ENCODE measurements around the gene SGMS1. TPM values are rescaled to one million over a fixed set of nuclear protein-coding genes. Genes with fewer than 3 reads are reported as not detected.

The SGMS1 gene
- total RNA-seq, 1 donor from 2014 or later, result 78.8 TPM

- DNase-seq (ENCODE audit: low spot score), result no peak
These were observed 10.6 kb downstream of the SGMS1 start for GRCh38 chr10:50613150-50613549.

- no peak for DNase-seq (ENCODE audit: low spot score)
These were observed 13.4 kb downstream of the SGMS1 start for GRCh38 chr10:50610368-50610767.

GRCh38 chr10:50607356-50607925 is 16.3 kb downstream of the SGMS1 start:
- no peak for DNase-seq (ENCODE audit: low spot score)

DNA sequence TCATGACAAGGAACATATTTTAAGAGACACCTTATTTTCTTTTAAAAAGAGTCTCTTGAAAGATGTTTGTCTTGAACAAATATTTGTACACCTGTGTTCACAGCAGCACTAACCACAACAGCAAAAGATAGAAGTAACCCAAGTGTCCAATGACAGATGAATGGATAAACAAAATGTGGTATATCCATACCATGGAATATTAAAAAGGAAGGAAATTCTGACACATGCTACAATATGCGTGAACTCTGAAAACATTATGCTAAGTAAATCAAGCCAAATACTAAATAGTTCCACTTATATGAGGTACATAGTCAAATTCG is 17.8 kb downstream of the SGMS1 start:
- DNase-seq (ENCODE audit: low spot score), result no peak

DNA sequence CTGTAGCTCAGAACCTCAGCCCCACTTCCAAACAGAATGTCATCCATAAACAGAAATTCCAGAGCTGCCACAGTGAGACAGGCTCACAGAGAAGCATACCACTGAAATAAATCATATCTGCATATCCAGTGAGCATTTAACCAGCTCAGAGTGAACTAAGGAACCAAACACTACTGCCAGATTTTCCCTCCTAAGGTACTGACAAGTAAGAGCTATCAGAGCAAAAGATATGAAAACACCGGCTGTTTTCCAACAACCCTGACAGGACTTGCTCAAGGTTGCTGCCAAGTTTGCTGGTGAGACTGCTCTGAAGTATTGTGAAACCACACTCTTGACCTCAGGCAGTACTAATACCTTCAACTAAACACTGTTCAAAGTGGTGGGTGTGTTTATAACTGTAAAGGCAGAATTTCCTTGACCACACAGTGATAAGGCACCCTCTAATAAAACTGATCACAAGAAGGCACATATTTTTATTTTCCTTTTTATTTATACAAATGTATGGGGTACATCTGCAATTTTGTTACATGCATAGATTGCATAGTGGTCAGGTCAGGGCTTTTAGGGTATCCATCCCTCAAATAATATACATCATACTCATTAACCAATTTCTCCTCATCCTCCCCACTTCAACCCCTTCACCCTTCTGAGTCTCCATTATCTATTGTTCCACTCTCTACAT is 18.3 kb downstream of the SGMS1 start:
- peak; percentile 78 for DNase-seq (ENCODE audit: low spot score)

GRCh38 chr10:50604809-50605208 is 18.9 kb downstream of the SGMS1 start:
- DNase-seq (ENCODE audit: low spot score), result no peak

DNA sequence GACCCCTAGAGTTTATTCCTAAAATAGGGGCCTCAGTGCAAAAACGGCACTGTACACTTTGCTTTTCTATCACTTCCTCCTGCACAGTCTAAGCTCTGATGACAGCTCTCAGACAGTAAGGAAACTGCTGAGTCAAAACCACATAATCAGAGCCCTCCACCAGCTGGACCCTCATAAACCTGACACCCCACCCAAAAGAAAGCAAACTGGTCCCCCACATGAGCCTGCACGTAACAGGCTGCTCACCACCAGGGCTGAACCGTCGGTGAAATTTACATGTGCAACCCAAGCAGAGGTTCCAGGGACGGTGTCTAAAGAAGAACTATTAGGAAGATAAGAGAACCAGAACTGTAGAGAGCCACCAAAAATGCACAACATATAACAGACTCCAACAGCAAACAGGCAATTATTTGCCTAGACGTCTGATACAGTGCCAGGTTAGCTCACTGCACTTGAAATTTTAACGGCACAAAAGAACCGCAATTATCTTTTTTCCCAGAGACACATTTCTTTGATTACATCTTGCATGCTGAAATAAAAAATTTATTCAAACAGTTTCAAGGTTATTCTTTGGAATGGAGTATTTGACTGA is 19.6 kb downstream of the SGMS1 start:
- DNase-seq (ENCODE audit: low spot score), result no peak

- DNase-seq (ENCODE audit: low spot score), result no peak
These were observed 20.5 kb downstream of the SGMS1 start for GRCh38 chr10:50603151-50603850.

DNA sequence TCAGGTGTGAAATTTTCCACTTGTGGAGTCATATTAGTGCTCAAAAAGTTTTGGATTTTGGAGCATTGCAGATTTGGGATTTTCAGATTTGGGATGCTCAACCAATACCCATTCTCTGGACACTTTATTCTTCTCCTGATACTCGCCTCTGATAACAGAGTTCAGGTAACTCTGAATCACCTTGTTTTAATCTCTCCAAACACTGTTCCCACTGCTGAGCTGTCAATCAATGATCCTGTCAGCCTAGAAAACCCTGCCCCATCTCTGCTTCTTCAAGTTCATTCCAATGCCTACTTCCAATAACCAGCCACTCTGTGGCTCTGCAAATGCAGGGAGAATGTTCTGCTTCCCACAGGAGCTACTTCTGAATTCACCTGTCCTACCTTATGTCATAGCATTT is 21.8 kb downstream of the SGMS1 start:
- no peak for DNase-seq (ENCODE audit: low spot score)

GRCh38 chr10:50600831-50601477 is 22.8 kb downstream of the SGMS1 start:
- DNase-seq (ENCODE audit: low spot score), result no peak

DNA sequence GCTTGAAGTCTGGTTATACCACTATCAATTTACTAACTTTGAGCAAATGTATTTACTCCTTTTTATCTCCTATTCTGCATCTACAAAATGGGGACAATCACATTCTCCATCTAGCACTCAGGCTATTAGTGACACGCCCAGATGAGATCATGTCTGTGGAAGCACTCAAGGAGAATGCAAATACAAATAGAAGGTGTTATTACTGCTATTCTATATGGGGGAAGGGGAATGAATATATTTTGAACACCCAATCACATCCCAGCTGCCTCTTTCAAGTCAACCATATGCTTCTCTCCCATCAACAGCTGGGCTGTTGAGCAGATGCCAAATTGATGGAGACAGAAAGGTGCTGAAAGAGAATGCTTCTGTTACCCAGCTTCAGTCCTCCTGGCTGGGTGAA is 23.5 kb downstream of the SGMS1 start:
- no peak for DNase-seq (ENCODE audit: low spot score)

GRCh38 chr10:50596897-50597296 is 26.9 kb downstream of the SGMS1 start:
- DNase-seq (ENCODE audit: low spot score), result no peak

GRCh38 chr10:50596456-50596855 is 27.3 kb downstream of the SGMS1 start:
- no peak for DNase-seq (ENCODE audit: low spot score)

GRCh38 chr10:50595785-50596184 is 28.0 kb downstream of the SGMS1 start:
- DNase-seq (ENCODE audit: low spot score), result no peak

DNA sequence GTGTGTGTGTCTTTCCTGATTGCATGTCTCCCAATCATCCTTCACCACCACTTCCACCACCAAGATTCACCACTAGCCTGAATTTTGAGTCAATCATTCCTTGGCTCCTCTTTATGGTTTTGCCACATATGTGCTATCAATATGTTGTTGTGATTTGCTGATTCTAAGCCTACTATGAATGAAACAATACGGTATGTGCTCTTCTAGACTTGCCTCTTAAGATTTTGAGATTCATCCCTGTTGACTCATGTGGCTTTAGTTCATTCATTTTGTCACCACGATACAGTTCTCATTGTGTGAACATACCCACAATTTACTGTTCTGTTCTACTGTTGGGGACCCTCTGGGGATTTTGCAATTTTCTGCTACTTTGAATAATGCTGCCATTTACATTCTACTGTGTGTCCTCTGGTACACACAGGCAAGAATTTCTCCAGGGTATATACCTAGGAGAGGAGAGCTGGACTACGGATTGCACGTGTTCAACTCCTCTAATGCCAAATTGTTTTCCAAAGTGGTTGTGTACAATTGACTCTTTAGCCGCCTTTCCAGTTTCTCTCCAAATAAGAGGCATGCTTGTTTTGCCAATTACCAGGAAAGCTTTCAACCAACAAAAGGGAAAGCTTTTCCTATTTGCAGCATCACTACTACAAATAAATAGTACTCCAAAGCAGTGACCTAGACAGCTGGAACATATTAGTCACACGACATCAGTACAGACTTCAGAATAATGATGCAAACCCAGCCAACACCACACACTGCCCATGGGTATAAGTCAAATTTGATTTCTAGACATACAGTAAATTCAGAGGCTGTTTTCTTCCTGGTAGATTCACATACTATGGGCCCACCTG is 30.0 kb downstream of the SGMS1 start:
- DNase-seq (ENCODE audit: low spot score), result no peak

DNA sequence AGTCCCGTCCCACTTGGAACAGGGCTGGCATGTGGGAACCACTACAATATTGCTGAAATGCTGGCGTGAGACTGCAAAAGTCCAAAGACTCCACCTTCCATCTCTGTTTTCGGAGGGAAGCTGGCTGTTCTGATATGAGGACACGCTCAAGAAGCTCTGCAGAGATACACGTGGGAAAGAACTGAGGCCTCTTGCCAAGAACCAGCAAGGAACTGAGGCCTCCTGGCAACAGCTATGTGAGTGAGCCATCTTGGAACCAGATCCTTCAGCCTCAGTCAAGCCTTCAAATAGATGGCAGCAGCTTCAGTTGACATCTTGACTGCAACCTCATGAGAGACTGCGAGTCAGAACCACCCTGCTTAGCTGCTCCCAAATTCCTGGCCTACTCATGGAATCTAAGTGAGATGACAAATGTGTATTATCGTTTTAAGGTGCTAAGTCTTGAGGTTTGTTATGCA is 30.8 kb downstream of the SGMS1 start:
- no peak for DNase-seq (ENCODE audit: low spot score)

GRCh38 chr10:50590935-50591334 is 32.8 kb downstream of the SGMS1 start:
- DNase-seq (ENCODE audit: low spot score), result no peak

GRCh38 chr10:50586740-50587088 is 37.0 kb downstream of the SGMS1 start:
- DNase-seq (ENCODE audit: low spot score), result no peak

DNA sequence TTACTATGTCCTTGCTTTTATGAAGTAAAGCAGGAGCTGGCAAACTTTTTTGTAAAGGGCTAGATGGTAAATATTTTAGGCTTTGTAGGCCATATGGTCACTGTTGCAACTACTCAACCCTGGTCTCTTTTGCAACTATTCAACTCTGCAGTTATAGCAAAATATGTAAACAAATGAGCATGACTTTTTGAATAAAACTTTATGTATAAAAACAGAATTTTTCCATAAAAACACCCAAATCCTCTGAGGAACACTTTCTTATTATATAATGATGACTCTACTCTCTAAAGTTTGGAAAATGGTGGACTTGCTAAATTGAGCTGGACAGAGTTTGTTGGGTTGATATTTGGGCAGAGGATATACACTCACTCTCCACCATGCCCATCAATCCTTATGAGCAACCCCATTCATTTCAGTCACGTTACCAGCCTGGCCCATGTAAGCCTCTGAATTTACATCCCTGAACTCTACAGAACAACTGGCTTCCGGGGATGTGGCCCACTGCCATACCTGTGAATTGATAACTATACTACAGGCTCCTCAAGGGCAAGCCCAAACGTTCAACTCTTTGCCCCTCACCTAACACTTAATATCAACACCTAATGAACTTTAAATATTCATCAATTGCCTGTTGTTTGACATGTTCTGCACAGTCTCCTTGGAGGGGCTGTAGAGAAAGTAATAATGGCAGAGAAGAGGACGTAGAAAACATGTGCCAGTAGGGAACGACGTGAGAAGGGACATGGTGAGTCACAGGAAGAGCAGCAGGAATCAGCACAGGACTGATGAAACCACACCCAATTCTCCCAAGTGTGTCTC is 37.6 kb downstream of the SGMS1 start:
- no peak for DNase-seq (ENCODE audit: low spot score)

Data from ureter (tissue), 1 donor.